Sigmoid colon (tissue), 4 donors: ENCODE results near the gene S100A13.

ENCODE experiments used
- CTCF ChIP-seq, 4 experiments: fragments of 450-650 bp in 3 of 4; fragments of 200-600 bp in 1 of 4; IDR thresholded peaks; one replicate each; pipeline ENCODE4 v1.5.1; 2016 to 2019; ENCODE audit warnings: antibody characterized with exemption in 4 of 4, mild to moderate bottlenecking in 3 of 4, moderate library complexity in 2 of 4
- EP300 ChIP-seq, 4 donors: sonication (generic); formaldehyde crosslinking; IDR thresholded peaks; one replicate each; pipeline ENCODE4 v1.6.1; 2017; ENCODE audit warnings: antibody characterized with exemption in 4 of 4
- POLR2A ChIP-seq, 2 donors: fragments of 450-650 bp; IDR thresholded peaks; one replicate each; pipeline ENCODE4 v1.6.1; 2016; ENCODE audit warnings: antibody characterized with exemption in 2 of 2, mild to moderate bottlenecking in 2 of 2, moderate library complexity in 2 of 2
- POLR2AphosphoS5 ChIP-seq, 4 donors: sonication (generic); formaldehyde crosslinking; IDR thresholded peaks; one replicate each; pipeline ENCODE4 v1.6.1; 2017; ENCODE audit warnings: antibody characterized with exemption in 4 of 4

GRCh38 chr1:153592748-153593147 is 34.6 kb downstream of the S100A13 start:
- TF ChIP-seq POLR2A (IDR thresholded peaks at IDR 0.05) (no peak), EP300 (IDR thresholded peaks at IDR 0.05) (no peak), CTCF (IDR thresholded peaks at IDR 0.05) (no peak), POLR2AphosphoS5 (IDR thresholded peaks at IDR 0.05) (no peak)
